GM03348 (cell line): ENCODE results near the gene DESI1.
"Not testable (repeated sequence)": the region's sequence is repeated elsewhere in the genome, so short reads cannot be mapped to it uniquely, and the experiment has no call there.

Experiments used
- DNase-seq: peaks from one replicate; pipeline ENCODE4 v3.0.0; 2012; ENCODE audit warnings: low spot score

Gene DESI1

GRCh38 chr22:41634610-41635009 lies 13.8 kb upstream of the DESI1 start:
- DNase-seq, result not testable (repeated sequence)

GRCh38 chr22:41631615-41632014 lies 10.8 kb upstream of the DESI1 start:
- DNase-seq, result not testable (repeated sequence)

GRCh38 chr22:41631115-41631514 lies 10.3 kb upstream of the DESI1 start:
- DNase-seq, result not testable (repeated sequence)

GRCh38 chr22:41625577-41625976 lies 4.7 kb upstream of the DESI1 start:
- no peak for DNase-seq

GRCh38 chr22:41621911-41622179 lies 1.0 kb upstream of the DESI1 start:
- no peak for DNase-seq

- DNase-seq, result peak; percentile 100
Observed at GRCh38 chr22:41621099-41621910, 462 bp upstream of the DESI1 start, which contains the start of gene XRCC6. XRCC6 (plus strand) TSS chr22:41621295; CDS start chr22:41622005, 710 bp downstream.

- peak; percentile 27 for DNase-seq
Observed at GRCh38 chr22:41619979-41620588, 759 bp downstream of the DESI1 start.

- DNase-seq, result no peak
Observed at GRCh38 chr22:41613456-41613855, 7.4 kb downstream of the DESI1 start.

- no peak for DNase-seq
Observed at GRCh38 chr22:41612603-41613306, 8.1 kb downstream of the DESI1 start.

GRCh38 chr22:41608386-41608785 lies 12.5 kb downstream of the DESI1 start:
- no peak for DNase-seq

- no peak for DNase-seq
Observed at GRCh38 chr22:41603873-41604332, 16.9 kb downstream of the DESI1 start.

- no peak for DNase-seq
Observed at GRCh38 chr22:41600976-41601375, 19.9 kb downstream of the DESI1 start.

- no peak for DNase-seq
Observed at GRCh38 chr22:41598891-41599635, 21.8 kb downstream of the DESI1 start.

- DNase-seq, result peak; percentile 78
Observed at GRCh38 chr22:41598081-41598480, 22.8 kb downstream of the DESI1 start.

GRCh38 chr22:41597635-41597953 lies 23.2 kb downstream of the DESI1 start:
- no peak for DNase-seq

GRCh38 chr22:41596776-41597634 lies 23.8 kb downstream of the DESI1 start:
- DNase-seq, result peak; percentile 73

GRCh38 chr22:41595703-41596102 lies 25.1 kb downstream of the DESI1 start:
- no peak for DNase-seq

GRCh38 chr22:41593336-41593960 lies 27.4 kb downstream of the DESI1 start:
- DNase-seq, result not testable (repeated sequence)

GRCh38 chr22:41589391-41590241 lies 31.2 kb downstream of the DESI1 start, which contains the start of gene PMM1:
PMM1 (minus strand) TSS chr22:41589840; CDS start chr22:41589805, 35 bp downstream.
- peak; percentile 99 for DNase-seq

GRCh38 chr22:41587347-41587723 lies 33.5 kb downstream of the DESI1 start:
- DNase-seq, result no peak
